GM18861 (cell line): Measurements from ENCODE around the gene ERC1.
"Not testable (repeated sequence)": the region's sequence is repeated elsewhere in the genome, so short reads cannot be mapped to it uniquely, and the experiment has no call there.

Experiments used
- ATAC-seq: cut with Tn5 transposase; IDR thresholded peaks from one replicate; pipeline ENCODE4 v1.9.1; 2021; ENCODE audit not compliant: unreplicated experiment

ERC1 gene

DNA sequence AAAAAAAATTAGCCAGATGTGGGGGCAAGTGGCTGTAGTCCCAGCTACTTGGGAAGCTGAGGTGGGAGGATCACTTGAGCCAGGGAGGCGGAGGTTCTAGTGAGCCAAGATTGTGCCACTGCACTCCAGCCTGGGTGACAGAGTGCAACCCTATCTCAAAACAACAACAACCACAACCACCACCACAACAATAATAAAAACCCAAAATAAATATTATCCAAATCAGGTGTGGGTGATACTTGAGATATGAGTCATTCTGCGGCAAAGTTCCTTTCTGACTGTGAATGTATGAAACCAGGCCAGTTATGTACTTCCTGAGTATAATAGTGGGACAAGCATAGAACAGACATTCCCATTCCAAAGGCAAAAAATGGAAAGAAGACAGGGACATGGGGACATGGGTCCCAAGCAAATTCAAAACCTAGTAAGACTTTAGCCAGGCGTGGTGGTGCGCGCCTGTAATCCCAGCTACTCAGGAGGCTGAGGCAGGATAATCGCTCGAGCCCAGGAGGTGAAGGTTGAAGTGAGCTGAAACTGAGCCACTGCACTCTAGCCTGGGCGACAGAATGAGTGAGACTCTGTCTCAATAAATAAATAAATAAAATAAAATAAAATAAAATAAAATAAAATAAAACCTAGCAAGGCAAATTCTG lies 9.7 kb upstream of the ERC1 start:
- peak; percentile 43 for ATAC-seq

DNA sequence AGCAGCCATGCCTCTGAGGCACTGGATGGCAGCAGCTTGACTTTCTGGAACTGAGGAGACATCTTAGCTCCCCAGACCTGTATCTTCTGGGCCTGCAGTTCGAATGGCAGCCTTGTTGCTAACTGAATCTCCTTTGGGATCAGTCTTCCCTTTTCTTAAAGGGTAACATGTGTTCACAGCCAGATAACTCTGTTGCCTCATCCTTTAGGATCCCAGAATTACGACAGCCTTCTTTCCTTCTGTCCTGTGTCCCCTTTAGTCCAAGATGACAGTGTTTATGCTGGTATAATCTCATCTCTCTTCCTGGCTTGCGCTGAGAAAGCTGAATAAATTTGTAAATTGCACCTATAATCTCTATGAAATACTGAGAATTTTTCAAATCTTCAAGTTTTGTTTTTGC lies 9.1 kb upstream of the ERC1 start:
- ATAC-seq = no peak

DNA sequence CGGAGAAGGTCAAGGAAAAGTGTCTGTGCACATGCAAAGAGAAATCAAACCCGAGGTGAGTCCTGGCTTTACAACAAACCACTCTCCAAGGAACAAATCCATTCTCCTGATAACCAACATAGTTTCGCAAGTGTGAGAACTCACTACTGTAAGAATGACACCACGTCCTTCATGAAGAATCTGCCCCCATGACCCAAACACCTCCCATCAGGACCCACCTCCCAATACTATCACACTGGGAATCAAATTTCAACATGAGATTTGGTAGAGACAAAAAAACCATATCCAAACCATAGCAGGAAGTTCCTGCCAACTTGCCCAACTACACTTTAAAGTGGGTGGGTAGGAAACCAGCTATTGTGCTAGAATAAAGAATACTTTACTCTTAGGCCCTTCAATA lies 2.4 kb upstream of the ERC1 start:
- no peak for ATAC-seq

DNA sequence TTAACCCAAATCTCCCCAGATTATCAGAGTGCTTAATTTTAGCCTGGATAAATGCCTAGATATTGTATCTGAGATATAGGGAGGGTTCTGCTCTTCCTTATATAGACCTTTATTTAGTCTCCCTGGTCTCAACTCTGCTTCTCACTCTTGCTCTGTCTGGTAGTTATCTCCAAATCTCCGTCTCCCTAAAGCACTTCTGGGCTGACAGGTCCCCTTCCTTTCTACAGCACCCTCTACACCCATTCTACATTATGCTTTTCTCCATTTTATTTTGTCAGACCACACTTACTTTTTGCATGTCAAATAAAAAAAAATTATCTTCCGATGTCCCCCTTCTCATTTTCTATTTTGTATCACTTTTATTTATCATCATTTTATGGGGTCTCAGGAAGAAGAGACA lies 2.0 kb upstream of the ERC1 start:
- ATAC-seq = no peak

DNA sequence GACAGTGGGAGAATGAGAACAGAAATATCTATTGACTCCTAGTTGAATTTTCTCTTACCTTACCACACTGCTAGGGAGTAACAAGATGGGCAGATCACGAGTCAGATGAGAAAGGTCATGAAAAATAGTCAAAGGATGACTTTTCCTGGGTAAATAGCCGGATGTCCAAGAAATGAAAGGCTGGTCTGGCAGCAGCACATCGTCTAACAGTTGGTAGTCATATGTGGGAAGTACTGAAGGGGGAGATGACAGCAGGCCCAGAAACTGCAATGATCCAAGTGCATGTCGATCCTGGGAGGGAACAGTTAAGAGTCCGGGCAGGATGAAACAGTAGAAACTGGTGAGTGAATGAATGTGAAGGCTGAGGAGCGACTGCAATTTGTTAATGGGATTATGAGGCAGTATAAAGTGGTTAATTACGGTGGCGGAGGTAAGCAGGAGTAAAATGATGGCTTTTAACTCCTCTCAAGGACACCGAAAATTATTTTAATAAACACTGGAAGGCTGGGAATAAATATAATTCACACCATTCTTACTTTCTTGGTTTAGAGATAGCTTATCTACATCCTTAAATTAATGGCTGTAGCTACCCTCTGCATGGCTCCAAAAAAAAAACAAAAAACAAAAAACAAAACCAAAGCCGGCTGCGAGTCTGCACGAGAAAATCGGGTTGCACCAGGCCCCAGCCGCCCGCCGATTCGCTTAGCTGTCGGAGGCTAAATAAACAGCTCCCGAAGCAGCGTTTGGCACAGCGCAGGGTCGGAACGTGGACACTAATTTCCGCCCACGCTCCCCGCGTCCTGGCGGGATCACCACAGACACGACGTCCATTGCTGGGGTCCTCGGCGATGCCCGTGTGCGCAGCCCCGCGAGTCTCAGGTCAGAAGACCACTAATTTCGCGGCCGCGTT lies 1.0 kb upstream of the ERC1 start:
- ATAC-seq = no peak

DNA sequence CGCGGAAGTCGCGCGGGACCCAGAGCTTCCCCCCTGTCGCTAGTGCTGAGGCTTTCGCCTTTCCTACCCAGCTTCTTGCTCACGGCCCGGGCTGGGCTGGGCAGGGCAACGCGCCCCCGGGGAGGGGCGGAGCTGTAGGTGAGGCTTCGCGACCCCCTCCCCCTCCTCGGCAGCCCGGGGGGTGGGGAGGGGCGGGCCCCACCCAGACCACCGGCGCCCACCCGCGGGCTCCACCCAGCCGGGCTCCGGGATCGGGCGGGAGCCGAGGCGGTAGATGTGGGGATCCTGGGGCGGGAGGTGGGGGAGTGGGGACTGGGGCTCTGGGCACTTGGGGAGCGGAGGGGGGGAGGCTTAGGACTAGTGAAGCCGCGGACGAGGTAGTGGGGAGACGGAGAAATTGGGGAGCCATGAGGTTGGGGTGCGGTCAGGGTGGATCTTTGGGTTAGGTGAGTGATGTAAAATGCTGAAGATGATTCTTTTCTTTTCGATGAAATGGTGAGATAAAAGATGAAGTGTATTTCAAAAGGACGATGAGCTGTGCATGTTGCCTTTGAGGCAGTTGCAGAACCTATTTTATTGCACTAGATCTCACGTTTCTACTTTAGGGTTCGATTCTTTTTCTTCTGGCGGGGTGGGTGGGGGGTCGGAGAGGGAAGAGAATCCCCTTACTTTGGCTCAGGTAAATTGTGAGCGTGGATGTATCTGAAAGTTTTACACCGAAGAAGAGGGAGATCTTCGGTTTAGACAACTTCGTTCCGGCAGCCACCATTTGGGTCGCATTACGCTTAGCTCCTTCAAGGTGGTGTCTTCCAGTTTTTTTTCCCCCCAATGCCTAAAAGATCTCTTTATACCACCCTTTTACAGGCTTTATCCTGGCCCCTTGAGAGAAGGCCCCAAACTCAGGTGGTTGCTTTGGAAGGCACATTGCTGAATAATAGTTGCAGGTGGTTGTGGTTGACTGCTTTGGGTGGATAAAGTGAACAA lies 619 bp downstream of the ERC1 start:
- ATAC-seq = peak; percentile 25

DNA sequence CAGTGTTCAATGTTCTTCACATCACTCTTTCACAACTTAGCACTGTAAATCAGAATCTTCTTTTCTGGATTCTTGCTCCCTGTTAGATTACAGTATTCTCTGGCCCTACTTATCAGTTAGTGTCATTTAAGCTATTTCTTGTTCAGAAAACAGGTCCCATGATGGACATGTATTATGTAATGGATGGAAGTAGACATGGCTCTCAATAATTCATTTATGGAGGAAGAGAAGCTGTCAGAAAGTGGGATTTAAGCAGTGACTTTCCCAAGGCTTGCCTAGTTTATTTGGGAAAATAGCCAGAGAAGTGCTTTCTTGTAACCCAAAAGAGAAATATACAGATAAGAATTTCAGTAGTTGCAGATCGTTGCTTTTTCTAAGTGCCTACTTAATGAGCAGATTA lies 1.6 kb downstream of the ERC1 start:
- ATAC-seq = no peak

DNA sequence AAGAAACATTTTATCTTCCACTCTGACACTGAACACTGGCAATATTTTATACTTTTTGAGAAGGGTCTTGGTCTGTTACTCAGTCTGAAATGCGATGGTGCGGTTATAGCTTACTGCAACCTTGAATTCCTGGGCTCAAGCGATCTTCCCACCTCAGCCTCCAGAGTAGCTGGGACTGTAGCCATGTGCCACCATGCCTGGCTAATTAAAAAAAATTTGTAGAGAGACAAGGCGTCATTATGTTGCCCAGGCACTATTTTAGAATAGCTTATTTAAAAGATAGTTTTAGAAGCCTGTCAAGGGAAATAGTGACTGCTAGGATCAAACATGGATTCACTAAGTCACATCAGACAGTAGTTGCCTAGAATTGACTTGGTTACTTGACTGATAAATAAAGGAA lies 5.9 kb downstream of the ERC1 start:
- ATAC-seq = no peak

DNA sequence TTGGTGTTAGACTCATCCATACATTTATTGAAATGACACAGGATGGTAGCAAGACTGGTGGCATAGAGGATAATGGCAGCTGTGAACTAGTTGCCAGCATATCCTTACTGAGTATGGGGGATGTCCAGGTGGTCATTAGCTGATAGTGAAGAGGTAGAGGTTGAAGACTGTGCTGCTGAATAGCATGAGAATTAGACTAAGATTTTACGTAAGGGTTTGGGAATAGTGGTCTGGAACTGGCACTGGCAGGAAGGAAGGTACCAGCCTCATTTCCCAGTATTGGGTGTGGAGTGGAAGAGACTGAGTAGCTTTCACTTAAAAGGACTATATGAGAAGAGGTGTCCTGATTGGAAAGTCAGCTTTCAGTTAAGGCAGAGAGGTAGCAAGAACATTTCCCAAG lies 6.5 kb downstream of the ERC1 start:
- no peak for ATAC-seq

DNA sequence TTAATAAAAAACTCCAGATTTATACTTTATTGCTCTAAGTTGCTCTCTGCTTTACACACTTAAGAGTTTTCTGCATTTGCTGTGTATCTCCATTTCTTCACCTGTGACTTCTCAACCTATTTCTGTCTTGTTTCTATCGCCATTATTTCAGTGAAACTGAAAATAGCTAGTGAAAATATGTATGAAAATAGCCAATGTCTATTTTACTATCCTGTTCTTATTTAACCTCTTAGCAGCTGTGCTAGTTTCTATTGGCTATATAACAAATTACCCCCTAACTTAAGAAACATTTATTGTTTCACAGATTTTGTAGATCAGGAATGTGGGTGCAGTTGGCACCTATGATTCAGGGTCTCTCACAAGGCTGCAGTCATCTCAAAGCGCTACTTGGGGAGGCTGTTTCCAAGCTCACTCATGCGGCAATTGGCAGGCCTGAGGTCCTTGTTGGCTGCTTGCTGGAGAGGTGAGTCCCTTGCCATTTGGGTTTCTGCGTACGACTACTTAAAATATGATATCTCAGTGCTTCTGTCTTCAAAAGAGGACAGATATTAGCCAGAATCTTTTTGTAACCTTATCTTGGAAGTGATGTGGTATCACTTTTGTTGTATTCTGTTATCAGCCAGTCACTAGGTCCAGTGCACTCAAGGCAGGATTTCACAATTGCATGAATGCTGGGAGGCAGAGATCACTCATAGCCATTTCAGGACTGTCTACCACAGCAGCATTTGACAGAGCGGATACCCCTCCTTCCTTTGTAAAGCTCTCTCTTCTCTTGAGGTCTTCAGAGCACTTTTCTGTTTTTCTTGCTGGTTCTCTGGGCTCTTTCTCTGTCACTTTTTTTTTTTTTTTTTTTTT lies 7.2 kb downstream of the ERC1 start:
- peak; percentile 67 for ATAC-seq

DNA sequence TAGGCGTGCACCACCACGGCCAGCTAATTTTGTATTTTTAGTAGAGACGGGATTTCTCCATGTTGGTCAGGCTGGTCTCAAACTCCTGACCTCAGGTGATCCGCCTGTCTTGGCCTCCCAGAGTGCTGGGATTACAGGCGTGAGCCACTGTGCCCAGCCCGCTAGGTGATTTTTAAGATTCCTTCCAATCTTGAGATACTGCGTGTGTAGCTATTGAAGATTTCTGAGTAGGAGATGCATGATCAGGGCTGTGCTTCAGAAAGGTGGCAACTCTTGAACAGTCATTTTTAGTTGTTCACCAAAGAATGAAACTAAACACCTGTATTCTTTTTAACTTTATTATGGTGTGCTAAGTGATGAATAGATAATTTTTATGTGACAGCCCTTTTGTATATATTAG lies 8.7 kb downstream of the ERC1 start:
- ATAC-seq = not testable (repeated sequence)

DNA sequence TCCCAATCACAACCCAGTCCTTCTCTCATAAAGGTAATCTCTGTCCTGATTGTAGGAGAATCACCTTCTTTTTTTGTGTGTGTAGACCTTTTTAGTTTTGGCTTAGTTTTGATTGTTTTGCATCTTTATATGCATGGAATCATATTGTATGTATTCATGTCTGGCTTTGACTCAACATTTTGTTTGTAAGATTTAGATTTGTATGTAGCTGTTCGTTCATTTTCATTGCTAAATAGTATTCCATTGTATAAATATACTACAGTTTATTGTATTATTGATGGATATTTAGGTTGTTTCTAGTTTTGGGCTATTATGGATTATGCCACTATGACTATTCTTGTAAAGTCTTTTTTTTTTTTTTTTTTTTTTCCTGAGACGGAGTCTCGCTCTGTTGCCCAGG lies 10.5 kb downstream of the ERC1 start:
- ATAC-seq = no peak

DNA sequence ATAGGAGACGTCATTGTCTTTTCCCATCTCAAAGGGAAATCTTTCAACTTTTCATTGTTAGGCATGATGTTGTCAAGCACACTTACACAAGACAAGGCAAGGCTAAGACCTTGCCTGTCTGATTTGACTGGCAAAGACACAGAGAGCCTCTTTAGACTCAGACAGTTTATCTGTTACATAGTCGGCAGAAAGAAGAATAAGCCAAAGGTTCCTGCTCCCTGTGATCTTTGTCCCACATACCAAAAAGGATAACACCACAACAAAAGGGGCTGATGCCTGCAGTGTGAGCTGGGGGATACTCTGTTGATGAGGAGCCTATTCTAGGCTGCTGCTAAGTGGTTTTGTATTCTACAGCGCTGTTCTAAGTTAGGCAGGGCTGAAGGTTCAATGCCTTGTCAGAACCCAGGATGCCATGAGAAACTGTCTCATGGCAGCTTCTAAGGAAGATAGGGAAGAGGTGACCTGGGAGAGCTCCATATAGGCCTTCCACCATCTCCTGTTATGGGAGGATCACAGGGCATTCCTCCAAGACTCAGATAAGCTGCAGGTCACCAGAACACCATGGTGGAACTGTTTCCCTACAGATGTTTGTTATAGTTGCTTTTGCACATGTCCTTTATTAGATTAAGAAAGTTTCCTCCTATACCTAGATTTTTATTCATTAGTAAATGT lies 12.7 kb downstream of the ERC1 start:
- no peak for ATAC-seq

DNA sequence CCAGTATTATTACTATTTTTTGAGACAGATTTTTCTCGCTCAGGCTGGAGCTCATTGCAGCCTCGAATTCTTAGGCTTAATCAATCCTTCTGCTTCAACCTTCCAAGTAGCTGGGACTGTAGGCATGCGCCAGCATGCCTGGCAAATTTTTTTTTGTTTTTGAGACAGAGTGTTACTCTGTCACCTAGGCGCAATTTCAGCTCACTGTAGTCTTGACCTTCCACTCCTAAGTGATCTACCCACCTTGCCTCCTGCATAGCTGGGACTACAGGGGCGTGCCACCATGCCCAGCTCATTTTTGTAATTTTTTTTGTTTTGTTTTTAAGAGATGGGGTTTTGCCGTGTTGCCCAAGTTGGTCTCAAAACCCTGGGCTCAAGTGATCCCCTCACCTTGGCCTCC lies 15.2 kb downstream of the ERC1 start:
- ATAC-seq = no peak

DNA sequence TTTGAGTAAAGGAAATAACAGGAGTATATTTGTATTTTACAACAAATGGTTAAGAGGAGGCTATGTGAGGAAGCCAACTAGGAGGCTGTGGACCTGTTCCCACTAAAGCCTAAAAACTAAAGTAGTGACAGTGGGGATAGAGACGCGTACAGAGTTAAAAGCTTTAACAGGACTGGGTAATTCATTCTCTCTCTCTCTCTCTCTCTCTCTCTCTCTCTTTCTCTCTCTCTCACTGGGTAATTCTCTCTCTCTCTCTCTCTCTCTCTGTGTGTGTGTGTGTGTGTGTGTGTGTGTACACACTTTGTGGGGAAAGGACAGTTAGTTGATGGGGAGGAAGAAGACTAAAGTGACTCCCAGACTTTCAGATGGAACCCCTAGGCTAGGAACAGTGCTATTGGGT lies 16.3 kb downstream of the ERC1 start:
- no peak for ATAC-seq

DNA sequence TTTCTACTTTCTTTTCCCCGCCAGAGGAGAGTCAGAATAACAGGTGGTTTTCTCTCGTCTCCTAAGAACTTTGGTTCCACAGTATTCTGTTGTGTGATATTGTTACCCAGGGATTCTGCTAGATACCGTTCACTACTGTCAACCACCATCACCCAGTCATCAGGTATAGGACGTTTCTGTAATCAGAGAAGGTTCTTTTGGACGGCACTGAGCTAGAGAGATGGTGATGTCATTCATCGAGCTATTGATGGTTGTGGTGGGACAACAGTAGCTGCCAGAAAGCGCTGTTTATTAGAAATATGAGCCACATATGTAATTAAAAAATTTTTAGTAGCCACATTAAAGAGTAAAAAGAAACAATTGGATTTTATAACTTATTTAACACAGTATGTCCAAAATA lies 17.0 kb downstream of the ERC1 start:
- no peak for ATAC-seq

DNA sequence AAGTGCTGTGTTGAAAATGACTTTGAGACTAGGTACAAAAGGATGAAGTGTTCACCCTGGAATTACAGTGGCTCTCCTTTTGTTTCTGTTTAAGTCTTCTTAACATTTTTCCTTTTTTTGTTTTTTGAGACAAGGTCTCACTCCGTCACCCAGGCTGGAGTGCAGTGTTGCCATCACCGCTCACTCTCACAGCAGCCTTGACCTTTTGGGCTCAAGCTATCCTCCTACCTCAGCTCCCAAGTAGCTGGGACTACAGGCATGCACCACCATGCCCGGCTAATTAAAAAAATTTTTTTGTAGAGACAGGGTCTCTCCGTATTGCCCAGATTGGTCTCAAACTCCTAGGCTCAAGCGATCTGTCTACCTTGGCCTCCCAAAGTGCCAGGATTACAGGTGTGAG lies 20.1 kb downstream of the ERC1 start:
- ATAC-seq = no peak

DNA sequence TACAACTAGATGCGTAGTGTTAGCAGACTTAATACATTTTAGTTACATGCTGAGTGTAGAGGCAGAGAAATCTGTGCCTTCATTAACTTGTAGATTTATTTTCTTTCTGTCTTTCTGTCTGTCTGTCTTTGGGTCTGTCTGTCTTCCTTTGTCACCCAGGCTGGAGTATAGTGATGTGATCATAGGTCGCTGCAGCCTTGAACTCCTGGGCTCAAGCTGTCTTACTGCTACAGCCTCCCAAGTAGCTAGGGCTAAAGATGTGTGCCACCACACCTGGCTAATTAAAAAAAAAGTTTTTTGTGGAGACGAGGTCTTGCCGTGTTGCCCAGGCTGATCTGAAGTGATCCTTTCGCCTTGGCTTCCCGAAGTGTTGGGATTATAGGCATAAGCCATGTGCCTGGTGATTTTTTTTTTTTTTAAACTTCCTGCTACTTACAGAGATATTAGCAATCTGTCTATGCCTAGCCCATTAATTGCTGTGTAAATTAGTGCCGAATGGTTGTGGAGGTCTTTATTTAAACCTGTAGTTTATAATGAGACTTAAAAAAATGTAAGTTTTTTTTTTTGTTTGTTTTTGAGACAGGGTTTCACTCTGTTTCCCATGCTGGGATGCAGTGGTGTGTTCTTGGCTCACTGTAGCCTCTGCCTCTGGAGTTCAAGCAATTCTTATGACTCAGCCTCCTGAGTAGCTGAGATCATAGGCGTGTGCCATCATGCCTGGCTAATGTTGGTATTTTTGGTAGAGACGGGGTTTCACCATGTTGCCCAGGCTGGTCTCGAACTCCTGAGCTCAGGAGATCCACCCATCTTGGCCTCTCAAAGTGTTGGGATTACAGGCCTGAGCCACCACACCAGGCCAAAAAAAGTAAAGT lies 22.8 kb downstream of the ERC1 start:
- no peak for ATAC-seq

DNA sequence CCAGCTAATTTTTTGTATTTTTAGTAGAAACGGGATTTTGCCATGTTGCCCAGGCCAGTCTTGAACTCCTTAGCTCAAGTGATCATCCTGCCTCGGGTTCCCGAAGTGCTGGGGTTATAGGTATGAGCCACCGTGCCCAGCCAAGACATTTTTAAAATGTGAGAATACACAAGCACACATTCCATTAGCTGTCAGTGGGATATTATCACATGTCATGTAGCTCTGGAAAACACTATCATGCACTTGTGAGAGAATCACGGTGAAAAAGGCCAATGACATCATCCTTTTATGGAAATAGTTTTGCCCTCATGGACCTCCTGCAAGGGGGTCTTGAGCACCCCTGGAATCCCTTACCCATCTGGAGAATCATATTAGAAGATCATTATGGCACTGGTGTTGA lies 28.3 kb downstream of the ERC1 start:
- ATAC-seq = no peak
